GM15510 (cell line): ENCODE data around the gene PDE6D.

Source experiments
- POLR2A ChIP-seq: IDR thresholded peaks from 3 replicates; pipeline ENCODE4 v1.6.1; 2011; ENCODE audit warnings: borderline replicate concordance; ENCODE audit not compliant: insufficient read length; ENCODE audit errors: extremely low read depth

Gene PDE6D

GRCh38 chr2:231743376-231744116 lies 37.5 kb downstream of the PDE6D start:
- TF ChIP-seq POLR2A: no peak

- no peak for TF ChIP-seq POLR2A
Observed at GRCh38 chr2:231737761-231738160, 43.3 kb downstream of the PDE6D start.

- no peak for TF ChIP-seq POLR2A
Observed at GRCh38 chr2:231732604-231733003, 48.5 kb downstream of the PDE6D start.

GRCh38 chr2:231727621-231728020 lies 53.5 kb downstream of the PDE6D start:
- no peak for TF ChIP-seq POLR2A

GRCh38 chr2:231726276-231726675 lies 54.8 kb downstream of the PDE6D start:
- no peak for TF ChIP-seq POLR2A

GRCh38 chr2:231725476-231725875 lies 55.6 kb downstream of the PDE6D start:
- no peak for TF ChIP-seq POLR2A

- TF ChIP-seq POLR2A: no peak
Observed at GRCh38 chr2:231722721-231723307, 58.3 kb downstream of the PDE6D start.

- TF ChIP-seq POLR2A: no peak
Observed at GRCh38 chr2:231720987-231721966, 59.8 kb downstream of the PDE6D start.

GRCh38 chr2:231720292-231720986 lies 60.6 kb downstream of the PDE6D start:
- TF ChIP-seq POLR2A: no peak

GRCh38 chr2:231718799-231719198 lies 62.3 kb downstream of the PDE6D start:
- no peak for TF ChIP-seq POLR2A

GRCh38 chr2:231717281-231718171 lies 63.6 kb downstream of the PDE6D start:
- no peak for TF ChIP-seq POLR2A

GRCh38 chr2:231716666-231717280 lies 64.3 kb downstream of the PDE6D start:
- no peak for TF ChIP-seq POLR2A

GRCh38 chr2:231715988-231716616 lies 65.0 kb downstream of the PDE6D start:
- no peak for TF ChIP-seq POLR2A
